Natural killer cell (primary cell): ENCODE measurements around the gene LIPA. TPM values are rescaled to one million over a fixed set of nuclear protein-coding genes. Genes with fewer than 3 reads are reported as not detected.
"Not testable (repeated sequence)": the region's sequence is repeated elsewhere in the genome, so short reads cannot be mapped to it uniquely, and the experiment has no call there.

Experiments
- ATAC-seq, 3 donors: fragments of 150-1000 bp in 2 of 3; fragments of 200-7000 bp in 1 of 3; cut with Tn5 transposase; 1 replicate in 1 of 3; 2 replicates in 2 of 3; pipeline ENCODE4 v1.10.0; 2021; ENCODE audit warnings: mild to moderate bottlenecking in 2 of 3, moderate library complexity in 2 of 3
- DNase-seq, 2 donors: peaks; one replicate each; pipeline versions ENCODE4 v3.0.0 to v3.0.0-alpha.2; 2013 to 2021; ENCODE audit warnings: mixed read lengths in 1 of 2
- H3K27ac ChIP-seq: one replicate; pipeline ENCODE4 v1.5.1; 2013; ENCODE audit warnings: mild to moderate bottlenecking, low read length
- H3K27me3 ChIP-seq: one replicate; pipeline ENCODE4 v1.6.1; 2013; ENCODE audit warnings: low read length; ENCODE audit not compliant: control insufficient read depth, insufficient read depth
- H3K36me3 ChIP-seq: one replicate; pipeline ENCODE4 v1.6.1; 2013; ENCODE audit warnings: low read length; ENCODE audit not compliant: control insufficient read depth, insufficient read depth
- H3K4me1 ChIP-seq: one replicate; pipeline ENCODE4 v1.6.1; 2013; ENCODE audit warnings: low read length; ENCODE audit not compliant: control insufficient read depth, insufficient read depth
- H3K4me3 ChIP-seq: one replicate; pipeline ENCODE4 v1.5.1; 2013; ENCODE audit warnings: low read length
- H3K9me3 ChIP-seq: one replicate; pipeline ENCODE4 v1.6.1; 2013; ENCODE audit warnings: low read length; ENCODE audit not compliant: control insufficient read depth, insufficient read depth
- H3K27ac Mint-ChIP-seq, 2 donors: one replicate each; pipeline ENCODE4 v1.8.0; 2022; ENCODE audit warnings: mild to moderate bottlenecking in 2 of 2, mixed read lengths in 2 of 2, moderate library complexity in 1 of 2
- H3K27me3 Mint-ChIP-seq, 2 donors: one replicate each; pipeline ENCODE4 v1.8.0; 2022; ENCODE audit warnings: low read depth in 2 of 2, mixed read lengths in 2 of 2
- H3K36me3 Mint-ChIP-seq: one replicate; pipeline ENCODE4 v1.8.0; 2022; ENCODE audit warnings: mixed read lengths
- H3K4me1 Mint-ChIP-seq, 2 donors: one replicate each; pipeline ENCODE4 v1.8.0; 2022; ENCODE audit warnings: mixed read lengths in 2 of 2
- H3K4me3 Mint-ChIP-seq: one replicate; pipeline ENCODE4 v1.8.0; 2022; ENCODE audit warnings: mild to moderate bottlenecking, moderate library complexity, mixed read lengths
- H3K9me3 Mint-ChIP-seq, 2 donors: one replicate each; pipeline ENCODE4 v1.8.0; 2022; ENCODE audit warnings: mixed read lengths in 2 of 2
- WGBS: methylation state at CpG from one replicate; pipeline ENCODE4 v1.1.7; 2013; ENCODE audit warnings: missing lambda C conversion rate; ENCODE audit not compliant: insufficient coverage; 5-methylcytosine and 5-hydroxymethylcytosine counted together
- intact Hi-C: fragments of 100-400 bp; cut with micrococcal nuclease; formaldehyde crosslinking; loops from one replicate; pipeline ENCODE4 v1.14.2; 2022
- total RNA-seq, 4 donors: library from RNA; stranded (reverse); fragments of 120-200 nt in 1 of 4; gene quantifications; one replicate each; pipeline versions ENCODE4 v1.2.3 to v1.2.4, GENCODE V29; 2013 to 2022
- TF ChIP-seq, protein P1 (sequence below): fragments of 200-600 bp; IDR thresholded peaks from one replicate; pipeline ENCODE4 v1.8.0; 2022; ENCODE audit warnings: antibody characterized with exemption

LIPA gene
- total RNA-seq, 3 donors from 2014 or later (not counting 1 experiment from before 2014, with no cell fraction given): 41.0 to 43.3 (median 41.1) TPM

DNA sequence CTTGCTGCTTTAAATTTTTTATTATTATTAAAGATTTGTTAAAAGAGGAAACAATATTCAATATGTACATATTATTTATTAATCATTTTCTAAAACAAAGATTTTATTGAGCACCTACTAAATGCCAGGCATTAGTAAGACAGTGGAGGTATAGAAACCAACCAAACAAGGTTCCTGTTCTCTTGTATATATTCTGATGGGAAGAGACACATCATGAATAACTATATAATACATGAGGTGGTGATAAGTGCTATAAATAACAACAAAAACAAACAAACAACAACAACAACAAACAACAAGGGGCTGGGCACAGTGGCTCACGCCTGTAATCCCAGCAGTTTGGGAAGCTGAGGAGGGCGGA is 630 bp upstream of the LIPA start:
- Mint-ChIP-seq H3K4me1 (peaks cover 21 to 22% of the 10 kb centered on the region in 2 donors), H3K9me3 (no peaks in the 10 kb centered on the region), H3K36me3 (no peaks in the 10 kb centered on the region), H3K4me3 (no peak overlapping the region), H3K27ac (peak overlapping the region; percentile 80 to 92), H3K27me3 (peaks cover 13 to 27% of the 10 kb centered on the region in 2 donors)
- TF ChIP-seq, protein P1, sequence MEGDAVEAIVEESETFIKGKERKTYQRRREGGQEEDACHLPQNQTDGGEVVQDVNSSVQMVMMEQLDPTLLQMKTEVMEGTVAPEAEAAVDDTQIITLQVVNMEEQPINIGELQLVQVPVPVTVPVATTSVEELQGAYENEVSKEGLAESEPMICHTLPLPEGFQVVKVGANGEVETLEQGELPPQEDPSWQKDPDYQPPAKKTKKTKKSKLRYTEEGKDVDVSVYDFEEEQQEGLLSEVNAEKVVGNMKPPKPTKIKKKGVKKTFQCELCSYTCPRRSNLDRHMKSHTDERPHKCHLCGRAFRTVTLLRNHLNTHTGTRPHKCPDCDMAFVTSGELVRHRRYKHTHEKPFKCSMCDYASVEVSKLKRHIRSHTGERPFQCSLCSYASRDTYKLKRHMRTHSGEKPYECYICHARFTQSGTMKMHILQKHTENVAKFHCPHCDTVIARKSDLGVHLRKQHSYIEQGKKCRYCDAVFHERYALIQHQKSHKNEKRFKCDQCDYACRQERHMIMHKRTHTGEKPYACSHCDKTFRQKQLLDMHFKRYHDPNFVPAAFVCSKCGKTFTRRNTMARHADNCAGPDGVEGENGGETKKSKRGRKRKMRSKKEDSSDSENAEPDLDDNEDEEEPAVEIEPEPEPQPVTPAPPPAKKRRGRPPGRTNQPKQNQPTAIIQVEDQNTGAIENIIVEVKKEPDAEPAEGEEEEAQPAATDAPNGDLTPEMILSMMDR: no peak
- Histone ChIP-seq H3K36me3 (no peaks in the 10 kb centered on the region), H3K4me1 (peaks cover 7% of the 10 kb centered on the region), H3K4me3 (no peak overlapping the region), H3K27ac (peak overlapping the region; percentile 60), H3K27me3 (no peaks in the 10 kb centered on the region), H3K9me3 (peaks cover 4% of the 10 kb centered on the region)
- ATAC-seq (no peak), DNase-seq (no peak)
- intact Hi-C loops: no loop called here
- 95% methylated on average over 2 of the region's 2 CpGs for WGBS

GRCh38 chr10:89250865-89251408 is 638 bp downstream of the LIPA start:
- peaks cover 7% of the 10 kb centered on the region for H3K4me1 ChIP-seq
- Mint-ChIP-seq H3K36me3 (no peaks in the 10 kb centered on the region), H3K4me1 (peaks cover 21 to 22% of the 10 kb centered on the region in 2 donors), H3K9me3 (no peaks in the 10 kb centered on the region), H3K27ac (peak overlapping the region; percentile 80 to 92), H3K4me3 (peak overlapping the region; percentile 91), H3K27me3 (peaks cover 5 to 14% of the 10 kb centered on the region in 2 donors)
- H3K4me3 ChIP-seq: peak overlapping the region; percentile 85
- DNase-seq: peak in 1 of 2 donors; percentile 36
- no peaks in the 10 kb centered on the region for H3K36me3 ChIP-seq
- TF ChIP-seq, protein P1: no peak
- intact Hi-C loops: no loop called here
- no peaks in the 10 kb centered on the region for H3K27me3 ChIP-seq
- no peak for ATAC-seq
- no peak overlapping the region for H3K27ac ChIP-seq
- WGBS: 20% methylated on average over 13 of the region's 13 CpGs
- H3K9me3 ChIP-seq: peaks cover 4% of the 10 kb centered on the region

- no peaks in the 10 kb centered on the region for H3K9me3 Mint-ChIP-seq
- Histone ChIP-seq H3K9me3 (peaks cover 1% of the 10 kb centered on the region), H3K4me3 (no peak overlapping the region), H3K36me3 (peaks cover 5% of the 10 kb centered on the region), H3K27me3 (no peaks in the 10 kb centered on the region), H3K27ac (no peak overlapping the region), H3K4me1 (peaks cover 7% of the 10 kb centered on the region)
- TF ChIP-seq, protein P1: no peak
- peaks cover 21 to 22% of the 10 kb centered on the region in 2 donors for H3K4me1 Mint-ChIP-seq
- H3K27me3 Mint-ChIP-seq: no peaks in the 10 kb centered on the region
- 79% methylated on average over 2 of the region's 3 CpGs for WGBS
- H3K4me3 Mint-ChIP-seq: no peak overlapping the region
- no peaks in the 10 kb centered on the region for H3K36me3 Mint-ChIP-seq
- ATAC-seq (no peak), DNase-seq (no peak)
- H3K27ac Mint-ChIP-seq: no peak overlapping the region
- intact Hi-C loops: no loop called here
Measured at GRCh38 chr10:89248990-89249389, 2.6 kb downstream of the LIPA start.

DNA sequence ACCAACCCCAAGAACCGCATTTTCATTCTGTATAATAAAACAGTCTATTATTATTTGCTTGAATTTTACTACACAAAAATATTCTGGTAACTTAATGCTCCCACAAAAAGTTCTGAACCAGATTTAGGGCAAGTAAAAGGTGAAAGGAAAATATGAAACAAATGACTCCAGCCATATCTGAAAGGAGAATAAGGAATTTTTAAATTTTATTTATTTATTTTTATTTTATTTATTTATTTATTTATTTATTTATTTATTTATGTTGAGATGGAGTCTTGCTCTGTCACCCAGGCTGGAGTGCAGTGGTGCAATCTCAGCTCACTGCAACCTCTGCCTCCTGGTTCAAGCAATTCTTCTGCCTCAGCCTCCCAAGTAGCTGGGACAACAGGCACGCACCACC is 4.0 kb downstream of the LIPA start:
- H3K36me3 ChIP-seq, H3K36me3 Mint-ChIP-seq, H3K9me3 Mint-ChIP-seq, H3K27ac Mint-ChIP-seq, H3K4me3 Mint-ChIP-seq, H3K27me3 Mint-ChIP-seq, H3K27ac ChIP-seq, H3K9me3 ChIP-seq, H3K4me3 ChIP-seq, DNase-seq, ATAC-seq, H3K27me3 ChIP-seq, intact Hi-C loops: not testable (repeated sequence)
- peaks cover 10% of the 10 kb centered on the region for H3K4me1 ChIP-seq
- peaks cover 27 to 28% of the 10 kb centered on the region in 2 donors for H3K4me1 Mint-ChIP-seq
- 100% methylated on average over 1 of the region's 2 CpGs for WGBS
